Activated gamma-delta T cell treated with Interleukin-2 at 50 U/mL for 16 hours (primary cell): ENCODE data around the gene SYNJ2.

Experiments used
- DNase-seq: peaks from one replicate; pipeline ENCODE4 v3.0.0-alpha.2; 2020

SYNJ2 gene

DNA sequence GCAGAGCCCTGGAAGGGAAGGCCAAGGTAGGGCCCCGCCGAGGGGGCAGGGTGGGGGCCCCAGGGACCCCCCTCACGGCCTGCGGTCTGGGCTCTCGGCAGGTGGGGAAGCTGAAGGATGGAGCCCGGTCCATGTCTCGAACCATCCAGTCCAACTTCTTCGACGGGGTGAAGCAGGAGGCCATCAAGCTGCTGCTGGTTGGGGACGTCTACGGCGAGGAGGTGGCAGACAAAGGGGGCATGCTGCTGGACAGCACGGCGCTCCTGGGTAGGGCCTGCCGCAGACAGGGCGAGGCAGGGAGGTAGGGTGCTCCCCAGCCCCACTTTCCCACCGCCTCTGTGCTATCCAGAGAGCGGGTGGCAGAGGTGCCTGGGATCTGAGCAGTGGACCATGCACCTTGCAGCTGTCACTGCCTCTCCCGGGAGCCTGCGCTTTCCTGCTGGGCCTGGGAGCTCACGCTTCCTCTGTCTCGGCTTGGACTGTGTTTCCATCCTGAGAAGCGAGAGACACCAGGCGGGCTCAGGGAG lies 83.1 kb downstream of the SYNJ2 start:
- DNase-seq: no peak

DNA sequence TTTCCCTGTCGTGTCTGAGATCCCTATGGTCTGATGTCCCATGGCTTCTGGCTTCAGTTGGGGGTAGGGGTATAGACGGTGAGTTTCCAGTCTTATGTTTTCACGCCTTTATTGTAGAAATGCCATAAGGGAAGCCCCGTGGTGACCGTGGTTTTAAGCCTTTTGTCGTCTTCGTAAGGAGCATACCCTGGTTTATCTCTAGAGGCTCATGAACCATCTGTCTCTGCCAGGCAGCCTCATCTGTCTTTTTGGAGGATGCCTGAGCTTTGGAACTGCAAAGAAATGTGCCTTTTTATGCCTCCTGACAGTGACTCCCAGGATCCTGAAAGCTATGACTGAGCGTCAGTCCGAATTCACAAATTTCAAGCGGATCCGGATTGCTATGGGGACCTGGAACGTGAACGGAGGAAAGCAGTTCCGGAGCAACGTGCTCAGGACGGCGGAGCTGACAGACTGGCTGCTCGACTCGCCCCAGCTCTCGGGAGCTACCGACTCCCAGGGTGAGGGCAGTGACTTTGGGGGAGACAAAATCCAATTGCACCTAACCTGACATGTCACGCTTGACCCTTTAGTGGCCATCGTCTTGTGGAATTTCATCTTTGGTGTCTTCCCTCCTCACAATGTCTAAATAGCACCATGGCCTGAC lies 84.6 kb downstream of the SYNJ2 start:
- DNase-seq: no peak

DNA sequence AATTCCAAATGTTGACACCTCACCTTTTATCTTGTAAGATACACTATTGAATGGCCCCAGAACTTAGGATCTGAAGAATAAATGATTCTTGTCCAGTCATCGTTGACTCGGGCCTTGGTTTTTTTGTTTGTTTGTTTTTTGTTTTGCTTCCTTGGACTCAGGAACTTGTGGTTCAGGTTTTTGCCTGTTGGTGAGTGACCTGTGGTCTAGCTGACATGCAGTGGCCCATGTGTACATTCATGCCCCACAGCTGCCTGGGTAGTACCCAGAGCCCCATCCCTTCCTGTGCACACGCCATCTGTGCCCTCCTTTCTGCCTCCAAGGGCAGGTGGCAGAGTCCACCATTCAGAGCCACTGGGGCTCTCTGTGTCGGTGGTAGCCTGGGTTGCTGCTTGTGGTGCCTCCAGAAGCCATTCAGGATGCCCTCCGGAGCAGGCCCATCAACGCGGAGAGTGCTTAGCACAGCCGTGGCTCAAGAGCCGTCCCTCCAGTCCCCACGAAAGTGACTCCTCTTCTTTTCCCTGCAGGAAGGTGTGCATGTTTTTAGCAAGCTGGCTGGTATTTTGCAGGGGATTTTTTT lies 85.9 kb downstream of the SYNJ2 start:
- DNase-seq: no peak

DNA sequence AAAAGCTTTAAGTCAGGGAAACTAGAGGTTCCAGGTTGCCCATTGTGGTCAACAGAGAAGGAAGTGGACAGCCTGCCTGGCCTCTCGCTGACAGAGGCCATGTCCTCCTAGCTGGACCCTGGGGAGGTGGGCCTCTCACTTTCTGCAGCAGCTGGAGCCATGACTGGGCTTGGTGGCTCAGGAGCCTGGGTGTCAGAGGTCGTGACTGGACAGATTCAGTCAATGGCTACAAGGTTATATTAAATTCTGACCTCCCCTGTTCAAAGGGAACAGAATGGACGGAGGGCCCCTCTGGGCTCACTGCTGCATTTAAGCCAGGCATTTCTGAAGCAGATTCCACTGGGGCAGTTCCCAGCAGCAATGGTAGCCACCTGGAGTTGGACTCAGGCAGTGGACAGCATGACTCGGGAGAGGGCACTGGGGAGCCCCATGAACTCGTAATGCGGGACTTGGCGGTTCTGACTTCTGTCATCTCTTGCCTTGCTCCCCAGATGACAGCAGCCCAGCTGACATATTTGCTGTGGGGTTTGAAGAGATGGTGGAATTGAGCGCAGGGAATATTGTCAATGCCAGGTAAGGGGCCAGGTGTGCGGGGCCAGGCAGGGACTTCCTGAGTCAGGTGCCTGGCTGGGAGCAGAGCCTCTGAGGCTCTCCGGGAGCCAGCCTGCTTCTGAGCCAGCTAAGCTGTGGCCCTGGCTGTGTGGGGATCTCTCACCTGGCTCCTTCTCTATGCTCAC lies 86.7 kb downstream of the SYNJ2 start:
- no peak for DNase-seq

DNA sequence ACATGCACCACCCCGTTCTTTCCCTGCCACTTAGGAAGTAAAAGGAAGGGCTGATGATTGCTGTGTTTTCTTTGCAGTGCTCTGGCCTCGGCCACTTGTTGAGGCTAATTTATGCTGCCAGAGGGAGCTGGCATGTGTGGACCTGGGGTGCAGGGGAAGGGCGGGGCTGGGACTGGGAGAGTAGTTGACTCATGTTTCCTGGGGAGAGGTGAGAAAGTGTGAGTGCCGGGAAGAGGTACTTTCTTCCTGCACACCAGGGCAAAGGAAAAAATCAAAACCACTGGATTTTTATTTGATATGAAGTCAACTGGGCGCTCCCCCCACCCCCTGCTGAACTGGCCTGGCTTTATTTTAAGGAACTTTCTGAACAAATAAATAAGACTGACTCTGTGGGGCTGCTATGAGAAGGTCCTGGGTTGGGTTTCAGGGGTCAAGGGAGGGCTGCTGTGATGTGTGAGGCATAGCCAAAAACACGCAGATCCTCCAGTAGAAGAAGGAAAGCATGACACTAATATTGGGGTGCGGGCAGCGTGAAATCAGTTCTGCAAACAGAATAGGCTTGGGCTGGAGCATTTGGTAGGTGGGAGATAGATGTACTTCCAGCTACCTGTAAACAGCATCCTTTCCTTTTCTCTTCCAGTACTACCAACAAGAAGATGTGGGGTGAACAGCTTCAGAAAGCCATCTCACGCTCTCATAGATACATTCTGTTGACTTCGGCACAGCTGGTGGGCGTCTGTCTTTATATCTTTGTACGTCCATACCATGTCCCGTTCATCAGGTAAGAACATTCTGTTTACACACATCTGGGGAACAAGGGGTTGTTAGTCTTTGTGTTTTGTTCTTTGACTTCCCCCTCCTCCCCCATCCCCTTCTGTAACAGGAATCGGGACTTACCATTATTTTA lies 87.5 kb downstream of the SYNJ2 start:
- DNase-seq: no peak

DNA sequence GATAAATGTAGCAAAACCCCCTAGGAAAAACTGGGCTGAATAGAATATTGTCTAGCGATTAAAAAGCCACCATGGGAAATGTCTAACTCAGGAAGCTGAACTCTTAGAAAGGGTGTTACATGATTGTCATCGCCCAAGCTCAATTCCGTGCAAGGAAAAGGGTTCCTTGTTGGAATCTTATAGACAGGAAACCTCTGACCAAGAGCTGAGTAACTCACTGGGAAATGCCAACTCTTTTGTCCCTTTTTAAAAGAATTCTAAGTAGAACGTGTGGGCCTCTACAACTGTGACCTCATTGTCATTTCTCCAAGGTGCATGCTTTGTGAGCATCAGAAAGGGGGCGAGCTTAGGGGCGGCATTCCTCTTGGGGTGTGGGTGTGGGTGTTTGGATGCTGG lies 88.1 kb downstream of the SYNJ2 start:
- DNase-seq: no peak

DNA sequence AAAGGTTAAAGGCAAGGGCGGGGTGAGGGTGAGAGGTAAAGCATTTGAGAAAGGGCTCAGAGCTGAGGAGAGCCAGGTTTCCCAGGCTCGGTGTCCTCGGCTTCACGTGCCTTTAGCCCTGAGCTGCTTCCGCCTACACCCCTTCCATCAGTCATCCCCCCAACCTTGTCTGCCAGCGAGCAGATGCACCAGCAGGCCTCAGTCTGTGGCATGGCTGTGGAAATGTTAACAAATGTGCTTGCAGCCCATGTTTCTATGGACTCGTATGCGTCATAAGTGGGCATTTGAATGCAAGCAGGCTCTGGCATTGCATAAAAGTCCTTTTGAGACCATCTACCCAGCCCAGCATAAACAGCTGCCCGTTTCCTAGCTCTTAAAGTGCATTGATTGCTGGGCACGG lies 88.8 kb downstream of the SYNJ2 start:
- DNase-seq: no peak

DNA sequence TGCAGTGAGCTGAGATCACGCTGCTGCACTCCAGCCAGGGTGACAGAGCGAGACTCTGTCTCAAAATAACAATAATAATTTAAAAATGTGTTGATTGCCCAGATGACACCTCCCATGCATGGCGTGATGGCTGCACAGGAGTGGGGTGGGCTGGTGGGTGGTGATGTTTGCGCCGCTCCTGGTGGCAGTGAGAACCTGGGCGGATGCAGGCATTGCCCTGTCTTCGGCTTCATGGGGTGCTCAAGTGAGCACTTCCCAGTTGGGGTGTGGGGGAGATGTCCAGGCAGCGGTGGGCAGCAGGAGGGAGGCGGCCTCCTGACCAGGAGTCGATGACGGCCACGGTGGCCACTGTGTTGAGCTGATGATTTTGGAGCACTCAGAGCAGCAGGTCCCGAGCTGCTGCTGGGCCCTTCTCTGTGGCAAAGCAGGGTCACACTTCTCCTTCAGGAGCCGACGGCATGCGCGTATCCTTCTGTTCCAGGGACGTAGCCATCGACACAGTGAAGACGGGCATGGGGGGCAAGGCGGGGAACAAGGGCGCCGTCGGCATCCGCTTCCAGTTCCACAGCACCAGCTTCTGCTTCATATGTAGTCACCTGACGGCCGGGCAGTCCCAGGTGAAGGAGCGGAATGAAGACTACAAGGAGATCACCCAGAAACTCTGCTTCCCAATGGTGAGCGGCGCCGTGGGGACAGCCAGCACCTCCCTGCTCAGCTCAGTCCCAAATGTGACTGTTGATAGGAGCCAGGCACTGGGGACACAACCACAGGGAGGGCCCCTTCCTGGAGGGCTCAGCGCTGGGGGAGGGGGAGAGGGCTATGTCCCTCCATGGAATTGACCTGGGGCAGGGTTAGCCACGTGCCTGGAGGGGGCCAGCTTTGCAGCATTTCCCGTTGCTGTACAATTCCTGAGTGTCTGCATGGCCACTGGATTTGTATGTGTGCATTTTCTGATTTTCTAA lies 89.7 kb downstream of the SYNJ2 start:
- DNase-seq: no peak

DNA sequence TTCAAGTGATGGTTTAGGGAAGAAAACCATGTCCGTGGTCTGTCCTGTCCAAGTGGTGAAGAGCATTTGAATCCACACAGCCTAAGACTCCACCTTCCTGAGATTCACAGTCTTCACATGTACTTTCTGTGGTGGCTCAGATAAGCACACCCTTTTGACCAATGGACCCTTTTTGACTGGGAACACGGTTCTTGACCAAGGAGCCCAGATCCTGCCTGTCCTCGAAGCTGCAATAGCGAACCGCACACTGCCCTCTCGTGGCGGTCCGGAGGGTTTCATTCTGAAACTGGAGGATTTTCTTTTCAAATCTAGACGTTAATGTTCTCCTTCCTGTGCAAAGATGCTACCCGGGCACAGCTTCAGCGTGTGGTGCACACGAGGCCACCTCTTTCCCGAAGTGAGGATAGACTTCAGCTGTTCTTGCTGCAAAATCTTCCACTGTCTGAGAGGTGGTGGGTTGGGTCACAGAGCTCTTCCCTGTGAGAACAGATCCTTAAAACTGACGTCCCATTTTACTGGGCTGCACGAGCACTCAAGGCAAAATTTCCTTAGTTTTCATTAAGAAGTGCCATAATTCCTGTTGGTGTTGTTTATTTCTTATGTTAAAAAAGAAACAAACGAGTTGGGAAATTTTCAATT lies 90.5 kb downstream of the SYNJ2 start:
- DNase-seq: peak; percentile 60

DNA sequence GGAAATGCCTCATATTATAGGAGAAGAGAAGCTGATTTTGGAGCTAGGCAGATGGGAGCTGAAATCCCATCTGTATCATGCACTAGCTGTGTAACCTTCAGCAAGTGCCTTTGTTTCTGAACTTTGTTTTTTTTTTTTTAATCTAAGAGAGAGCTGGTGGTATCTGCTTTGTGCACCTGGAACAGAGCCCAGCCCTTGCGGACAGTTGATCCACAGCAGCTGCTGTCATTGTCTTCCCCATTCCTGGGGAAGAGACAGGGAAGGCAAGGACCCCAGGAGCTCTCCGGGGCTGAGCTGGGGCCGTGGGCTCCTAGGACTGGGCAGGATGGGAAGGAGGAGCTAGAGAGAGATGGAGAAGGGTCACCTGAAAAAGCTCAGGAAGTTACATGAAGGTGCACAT lies 92.1 kb downstream of the SYNJ2 start:
- no peak for DNase-seq

DNA sequence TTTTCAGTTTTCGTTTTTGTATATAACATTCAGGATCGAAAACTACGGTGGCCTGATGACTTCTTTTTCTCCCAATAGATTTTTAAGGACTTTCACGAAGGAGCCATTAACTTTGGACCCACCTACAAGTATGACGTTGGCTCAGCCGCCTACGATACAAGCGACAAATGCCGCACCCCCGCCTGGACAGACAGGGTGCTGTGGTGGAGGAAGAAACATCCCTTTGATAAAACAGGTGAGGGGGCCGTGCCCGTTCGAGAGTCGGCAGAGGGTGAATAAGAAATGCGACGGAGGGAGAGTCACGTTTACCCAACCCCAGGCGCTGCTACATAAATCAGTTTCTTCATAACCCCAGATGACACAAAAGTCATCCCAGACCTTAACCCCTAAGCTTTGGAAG lies 94.9 kb downstream of the SYNJ2 start:
- no peak for DNase-seq

DNA sequence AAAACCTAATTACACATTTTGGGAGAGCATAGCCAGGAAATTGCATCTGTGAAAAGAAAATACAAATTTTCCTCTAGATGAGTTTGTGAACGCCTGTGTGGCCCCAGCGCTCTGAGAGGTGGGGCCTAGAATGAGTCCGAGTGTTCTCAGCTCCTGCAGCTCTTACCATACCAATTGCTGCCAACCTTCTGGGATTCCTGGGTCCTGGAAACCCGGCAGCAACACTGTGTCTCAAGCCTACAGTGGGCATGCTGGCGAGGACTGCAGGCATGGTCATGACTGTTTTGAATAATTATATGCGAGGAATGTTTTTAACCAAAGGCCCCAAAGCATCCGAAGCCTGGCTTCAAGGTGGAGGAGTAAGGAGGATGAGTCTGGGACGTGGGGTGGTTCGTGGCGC lies 96.0 kb downstream of the SYNJ2 start:
- DNase-seq: no peak

DNA sequence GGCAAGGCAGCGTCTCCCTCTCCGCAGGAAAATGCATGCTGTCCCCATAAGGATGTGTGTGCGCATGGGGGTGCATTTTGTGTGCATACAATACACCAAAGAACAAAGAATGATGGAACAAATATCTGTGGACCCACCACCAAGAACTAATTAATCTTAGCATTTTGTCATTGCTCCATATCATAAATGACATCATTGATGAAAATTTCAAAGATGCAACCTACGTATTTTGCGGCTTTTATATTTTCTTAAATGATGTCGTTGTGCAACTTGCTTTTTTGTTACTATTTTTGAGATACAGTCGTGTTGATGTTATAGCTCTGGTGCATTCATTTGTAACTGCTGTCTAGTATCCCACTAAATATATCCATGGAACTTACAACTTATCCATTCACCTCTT lies 96.7 kb downstream of the SYNJ2 start:
- DNase-seq: no peak

DNA sequence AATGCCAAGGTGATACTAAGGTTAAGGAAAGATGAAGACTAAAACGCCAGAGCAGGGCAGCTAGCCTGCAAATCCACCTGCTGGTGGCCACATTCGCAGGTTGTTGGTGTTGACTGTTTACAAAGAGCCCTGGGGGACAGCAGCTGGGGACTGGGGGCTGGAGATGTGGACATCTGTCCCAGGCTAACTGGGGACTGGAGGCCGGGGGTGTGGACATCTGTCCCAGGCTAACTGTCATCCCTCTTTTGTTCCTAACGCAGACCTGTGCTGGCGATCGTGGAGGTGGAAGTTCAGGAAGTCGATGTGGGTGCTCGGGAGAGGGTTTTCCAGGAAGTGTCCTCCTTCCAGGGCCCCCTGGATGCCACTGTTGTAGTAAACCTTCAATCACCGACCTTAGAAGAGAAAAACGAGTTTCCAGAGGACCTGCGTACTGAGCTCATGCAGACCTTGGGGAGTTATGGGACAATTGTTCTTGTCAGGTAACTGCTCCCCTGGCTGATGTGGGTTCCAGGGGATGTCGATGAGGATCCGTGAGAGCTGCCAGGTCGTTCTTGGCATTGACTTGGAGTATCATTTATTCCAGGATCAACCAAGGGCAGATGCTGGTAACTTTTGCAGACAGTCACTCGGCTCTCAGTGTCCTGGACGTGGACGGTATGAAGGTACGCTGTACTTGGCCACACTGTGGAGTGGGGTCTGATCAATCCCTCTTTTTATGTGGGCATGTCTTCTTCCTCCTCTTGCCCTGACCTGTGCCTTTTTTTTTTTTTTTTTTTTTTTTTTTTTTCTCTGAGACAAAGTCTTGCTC lies 99.4 kb downstream of the SYNJ2 start:
- DNase-seq: no peak

DNA sequence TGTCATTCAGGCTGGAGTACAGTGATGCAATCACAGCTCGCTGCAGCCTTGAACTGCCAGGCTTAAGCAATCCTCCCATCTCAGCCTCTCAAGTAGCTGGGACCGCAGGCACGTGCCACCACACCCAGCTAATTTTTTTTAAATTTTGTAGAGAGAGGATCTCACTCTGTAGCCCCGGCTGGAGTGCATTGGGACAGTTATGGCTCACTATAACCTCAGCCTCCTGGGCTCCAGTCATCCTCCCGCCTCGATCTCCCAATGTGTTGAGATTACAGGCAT lies 99.9 kb downstream of the SYNJ2 start:
- DNase-seq: no peak

DNA sequence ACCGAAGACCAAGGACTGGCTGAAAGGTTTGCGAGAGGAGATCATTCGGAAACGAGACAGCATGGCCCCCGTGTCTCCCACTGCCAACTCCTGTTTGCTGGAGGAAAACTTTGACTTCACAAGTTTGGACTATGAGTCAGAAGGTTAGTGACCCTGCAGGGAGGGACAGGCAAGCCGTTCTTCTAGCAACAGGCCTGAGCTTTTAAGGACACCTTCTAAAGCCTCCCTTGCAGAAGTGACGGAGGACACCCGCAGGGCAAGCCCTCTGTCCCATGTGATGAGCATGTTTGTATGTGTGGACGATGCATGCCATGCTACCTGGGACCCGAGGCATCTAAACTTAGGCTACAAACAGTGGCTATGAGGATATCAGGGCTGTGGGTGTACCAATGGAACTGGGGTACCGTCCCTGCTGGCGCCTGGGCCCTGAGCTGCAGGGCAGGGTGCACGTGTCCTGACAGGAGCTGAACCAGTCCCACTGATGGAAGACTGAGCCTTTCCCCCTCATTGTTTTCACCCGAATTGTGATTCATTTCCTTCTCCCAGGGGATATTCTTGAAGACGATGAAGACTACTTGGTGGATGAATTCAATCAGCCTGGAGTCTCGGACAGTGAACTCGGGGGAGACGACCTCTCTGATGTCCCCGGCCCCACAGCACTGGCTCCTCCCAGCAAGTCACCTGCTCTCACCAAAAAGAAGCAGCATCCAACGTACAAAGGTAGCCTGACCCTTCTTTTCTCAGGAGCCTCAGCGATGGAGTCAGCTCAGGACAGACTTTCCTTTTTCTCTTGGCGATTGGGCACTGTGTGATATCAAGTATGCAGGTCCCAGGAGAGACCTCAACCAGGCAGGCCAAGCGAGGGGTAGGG lies 102.0 kb downstream of the SYNJ2 start:
- DNase-seq: no peak

DNA sequence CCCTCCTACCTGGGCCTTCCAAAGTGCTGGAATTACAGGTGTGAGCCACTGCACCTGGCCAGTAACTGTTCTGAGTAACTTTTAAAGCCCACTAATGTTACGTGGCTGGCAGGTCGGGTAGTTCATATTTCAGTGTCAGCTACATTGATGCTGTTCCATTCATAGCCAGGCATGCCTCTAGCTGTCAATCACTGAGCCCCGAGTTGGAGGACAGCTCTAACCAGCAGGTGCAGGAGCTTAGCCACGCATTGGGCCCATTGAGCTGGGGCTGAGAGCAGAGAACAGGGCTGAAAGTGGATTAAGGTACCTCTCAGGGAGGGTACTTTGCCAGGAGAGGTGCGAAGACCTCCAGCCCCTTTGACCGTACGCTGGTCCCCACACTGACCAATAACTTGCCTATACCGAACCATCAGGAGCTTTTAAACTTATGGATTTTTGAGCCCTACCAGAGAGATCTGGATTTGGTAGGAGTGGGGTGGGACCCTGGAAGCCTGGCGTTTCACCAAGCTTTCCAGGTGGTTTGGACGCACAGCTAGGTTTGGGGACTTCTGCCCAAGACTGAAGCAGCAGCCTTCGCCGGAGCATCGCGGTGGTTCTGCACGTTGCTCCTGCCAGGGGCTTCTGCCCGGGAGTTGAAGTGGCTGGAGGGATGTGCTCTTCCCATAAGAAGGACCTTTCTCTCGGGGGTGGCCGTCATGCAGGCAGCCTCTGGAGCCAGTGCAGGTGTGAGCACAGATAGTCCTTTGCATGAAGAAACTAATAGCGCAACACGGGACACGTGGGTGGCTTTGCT lies 103.8 kb downstream of the SYNJ2 start:
- DNase-seq: no peak

DNA sequence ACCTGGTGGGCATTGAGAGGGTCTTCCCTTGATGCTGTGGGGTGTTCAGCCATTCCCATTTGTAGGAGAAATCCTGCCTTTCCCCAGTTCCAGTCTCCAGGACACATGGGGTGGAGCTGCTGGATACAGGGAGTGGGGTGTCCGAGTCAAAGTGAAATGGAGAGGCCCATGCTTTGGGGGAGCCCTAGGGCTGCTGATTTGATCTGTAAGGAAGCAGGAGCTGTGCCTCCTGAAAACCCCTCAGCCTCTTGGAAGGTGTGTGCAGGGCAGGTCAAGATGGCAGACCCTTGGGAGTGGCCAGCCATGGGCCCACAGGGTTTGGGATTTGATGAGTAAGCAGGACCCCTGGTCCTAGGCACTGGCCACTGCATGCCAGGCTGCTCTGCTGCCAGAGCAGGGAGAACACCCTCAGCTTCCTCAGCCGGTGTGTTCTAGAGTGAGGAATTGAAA lies 104.4 kb downstream of the SYNJ2 start:
- no peak for DNase-seq
